Nucleus accumbens (tissue), 56 donors: ENCODE data around the gene ANXA4.
"Not testable (repeated sequence)": the region's sequence is repeated elsewhere in the genome, so short reads cannot be mapped to it uniquely, and the experiment has no call there.

Experiments used
- DNase-seq, 56 donors: peaks; one replicate each; lab custom pipeline; 2025; lab: John Stamatoyannopoulos, UW

The ANXA4 gene

GRCh38 chr2:69745035-69745434 lies 3.1 kb downstream of the ANXA4 start:
- no peak for DNase-seq

GRCh38 chr2:69750246-69750645 lies 8.3 kb downstream of the ANXA4 start:
- no peak for DNase-seq

- DNase-seq: no peak
Measured at GRCh38 chr2:69753659-69754363, 11.9 kb downstream of the ANXA4 start.

GRCh38 chr2:69754633-69755032 lies 12.7 kb downstream of the ANXA4 start:
- DNase-seq: no peak

- DNase-seq: no peak
Measured at GRCh38 chr2:69755862-69756467, 14.0 kb downstream of the ANXA4 start.

GRCh38 chr2:69762025-69762424 lies 20.1 kb downstream of the ANXA4 start:
- DNase-seq: no peak

GRCh38 chr2:69762513-69763494 lies 20.9 kb downstream of the ANXA4 start:
- peak in 36 of 56 donors; percentile 3 to 79 (median 28) for DNase-seq

- not testable (repeated sequence) for DNase-seq
Measured at GRCh38 chr2:69763831-69764230, 21.9 kb downstream of the ANXA4 start.

GRCh38 chr2:69764286-69765095 lies 22.6 kb downstream of the ANXA4 start:
- DNase-seq: no peak

GRCh38 chr2:69765096-69765380 lies 23.1 kb downstream of the ANXA4 start:
- DNase-seq: no peak

- DNase-seq: no peak
Measured at GRCh38 chr2:69766014-69766413, 24.1 kb downstream of the ANXA4 start.

- peak in 5 of 56 donors; percentile 5 to 29 (median 10) for DNase-seq
Measured at GRCh38 chr2:69767034-69767433, 25.1 kb downstream of the ANXA4 start.

GRCh38 chr2:69768235-69768634 lies 26.3 kb downstream of the ANXA4 start:
- no peak for DNase-seq

- DNase-seq: no peak
Measured at GRCh38 chr2:69768789-69769188, 26.9 kb downstream of the ANXA4 start.

GRCh38 chr2:69769272-69769671 lies 27.3 kb downstream of the ANXA4 start:
- DNase-seq: no peak

GRCh38 chr2:69770193-69770702 lies 28.3 kb downstream of the ANXA4 start:
- DNase-seq: no peak

- no peak for DNase-seq
Measured at GRCh38 chr2:69770747-69771146, 28.8 kb downstream of the ANXA4 start.

GRCh38 chr2:69771461-69771860 lies 29.5 kb downstream of the ANXA4 start:
- DNase-seq: no peak

- peak in 7 of 56 donors; percentile 5 to 39 (median 10) for DNase-seq
Measured at GRCh38 chr2:69773206-69773605, 31.3 kb downstream of the ANXA4 start.
